ENCODE results near the gene NCKAP5. TPM values are rescaled to one million over a fixed set of nuclear protein-coding genes. Genes with fewer than 3 reads are reported as not detected.

NCKAP5 gene
- total RNA-seq, 1 donor from 2014 or later: 0.20 TPM

DNA sequence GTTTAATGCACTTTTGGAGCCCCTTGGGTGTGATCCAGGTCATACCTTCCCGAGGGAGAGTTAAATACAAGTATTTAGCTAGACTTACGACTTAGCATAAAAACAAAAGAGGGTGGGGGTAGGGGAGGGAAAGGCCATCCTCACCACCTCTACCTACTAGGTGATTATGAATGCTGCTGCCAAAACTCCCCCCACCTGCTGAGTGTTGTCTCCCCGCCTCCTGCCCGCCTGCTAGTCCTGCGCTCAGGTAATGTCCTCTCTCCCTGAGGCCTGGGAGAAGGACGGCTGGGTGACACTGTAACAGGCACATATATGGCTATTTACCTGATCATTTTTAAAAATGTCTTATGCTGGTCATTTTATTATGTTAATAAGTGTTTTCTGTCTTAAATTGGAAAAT is 3.0 kb upstream of the NCKAP5 start:
- Mint-ChIP-seq H3K9me3 (ENCODE audit: unreplicated experiment) (no peaks in the 10 kb centered on the region), H3K36me3 (ENCODE audit: unreplicated experiment) (no peaks in the 10 kb centered on the region), H3K27ac (ENCODE audit: unreplicated experiment) (no peak overlapping the region), H3K4me3 (ENCODE audit: unreplicated experiment) (no peak overlapping the region), H3K27me3 (ENCODE audit: unreplicated experiment) (peaks cover 4% of the 10 kb centered on the region), H3K4me1 (ENCODE audit: low read depth, unreplicated experiment) (peaks cover 12% of the 10 kb centered on the region)
- TF ChIP-seq, protein P1, sequence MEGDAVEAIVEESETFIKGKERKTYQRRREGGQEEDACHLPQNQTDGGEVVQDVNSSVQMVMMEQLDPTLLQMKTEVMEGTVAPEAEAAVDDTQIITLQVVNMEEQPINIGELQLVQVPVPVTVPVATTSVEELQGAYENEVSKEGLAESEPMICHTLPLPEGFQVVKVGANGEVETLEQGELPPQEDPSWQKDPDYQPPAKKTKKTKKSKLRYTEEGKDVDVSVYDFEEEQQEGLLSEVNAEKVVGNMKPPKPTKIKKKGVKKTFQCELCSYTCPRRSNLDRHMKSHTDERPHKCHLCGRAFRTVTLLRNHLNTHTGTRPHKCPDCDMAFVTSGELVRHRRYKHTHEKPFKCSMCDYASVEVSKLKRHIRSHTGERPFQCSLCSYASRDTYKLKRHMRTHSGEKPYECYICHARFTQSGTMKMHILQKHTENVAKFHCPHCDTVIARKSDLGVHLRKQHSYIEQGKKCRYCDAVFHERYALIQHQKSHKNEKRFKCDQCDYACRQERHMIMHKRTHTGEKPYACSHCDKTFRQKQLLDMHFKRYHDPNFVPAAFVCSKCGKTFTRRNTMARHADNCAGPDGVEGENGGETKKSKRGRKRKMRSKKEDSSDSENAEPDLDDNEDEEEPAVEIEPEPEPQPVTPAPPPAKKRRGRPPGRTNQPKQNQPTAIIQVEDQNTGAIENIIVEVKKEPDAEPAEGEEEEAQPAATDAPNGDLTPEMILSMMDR (IDR thresholded peaks at IDR 0.05; ENCODE audit: partially characterized antibody, unreplicated experiment): no peak
- DNase-seq: no peak

GRCh38 chr2:133570542-133570941 is 2.3 kb upstream of the NCKAP5 start:
- no peak overlapping the region for H3K4me3 Mint-ChIP-seq (ENCODE audit: unreplicated experiment)
- H3K27me3 Mint-ChIP-seq (ENCODE audit: unreplicated experiment): peaks cover 8% of the 10 kb centered on the region
- peak; percentile 29 for DNase-seq
- no peaks in the 10 kb centered on the region for H3K36me3 Mint-ChIP-seq (ENCODE audit: unreplicated experiment)
- no peak overlapping the region for H3K27ac Mint-ChIP-seq (ENCODE audit: unreplicated experiment)
- TF ChIP-seq, protein P1 (IDR thresholded peaks at IDR 0.05; ENCODE audit: partially characterized antibody, unreplicated experiment): no peak
- peaks cover 12% of the 10 kb centered on the region for H3K4me1 Mint-ChIP-seq (ENCODE audit: low read depth, unreplicated experiment)
- H3K9me3 Mint-ChIP-seq (ENCODE audit: unreplicated experiment): no peaks in the 10 kb centered on the region

DNA sequence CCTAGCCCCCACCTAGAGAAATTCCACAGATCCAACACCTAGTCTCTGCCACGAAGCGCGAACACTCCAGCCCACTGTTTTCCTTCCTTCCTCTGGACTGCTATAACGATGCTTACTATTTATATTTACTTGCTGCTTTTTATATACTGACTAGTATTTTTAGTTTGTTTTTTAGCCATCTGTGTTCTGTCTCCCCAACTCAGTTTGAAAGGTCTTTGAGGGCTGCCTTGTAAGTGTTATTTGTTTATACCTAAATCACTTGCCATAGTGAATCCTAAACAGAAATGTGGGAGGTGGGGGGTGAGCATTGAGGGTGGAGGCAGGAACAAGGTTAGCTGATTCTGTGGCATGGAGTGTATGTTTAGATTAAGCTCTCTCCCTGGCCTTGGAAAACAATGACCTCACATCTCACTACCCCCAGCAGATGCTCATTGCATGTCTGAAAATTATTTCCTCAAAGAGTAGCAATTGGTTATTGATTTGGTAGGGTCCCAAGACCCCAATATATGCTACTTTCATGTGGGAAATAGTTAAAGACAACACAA is 1.1 kb upstream of the NCKAP5 start:
- Mint-ChIP-seq H3K4me3 (ENCODE audit: unreplicated experiment) (no peak overlapping the region), H3K27ac (ENCODE audit: unreplicated experiment) (no peak overlapping the region), H3K36me3 (ENCODE audit: unreplicated experiment) (no peaks in the 10 kb centered on the region), H3K9me3 (ENCODE audit: unreplicated experiment) (no peaks in the 10 kb centered on the region), H3K4me1 (ENCODE audit: low read depth, unreplicated experiment) (peaks cover 12% of the 10 kb centered on the region), H3K27me3 (ENCODE audit: unreplicated experiment) (peaks cover 8% of the 10 kb centered on the region)
- DNase-seq: no peak
- TF ChIP-seq, protein P1 (IDR thresholded peaks at IDR 0.05; ENCODE audit: partially characterized antibody, unreplicated experiment): no peak

GRCh38 chr2:133568598-133568997 is 335 bp upstream of the NCKAP5 start:
- Mint-ChIP-seq H3K27ac (ENCODE audit: unreplicated experiment) (no peak overlapping the region), H3K27me3 (ENCODE audit: unreplicated experiment) (peaks cover 8% of the 10 kb centered on the region), H3K36me3 (ENCODE audit: unreplicated experiment) (no peaks in the 10 kb centered on the region), H3K9me3 (ENCODE audit: unreplicated experiment) (no peaks in the 10 kb centered on the region), H3K4me3 (ENCODE audit: unreplicated experiment) (no peak overlapping the region), H3K4me1 (ENCODE audit: low read depth, unreplicated experiment) (peaks cover 8% of the 10 kb centered on the region)
- TF ChIP-seq, protein P1 (IDR thresholded peaks at IDR 0.05; ENCODE audit: partially characterized antibody, unreplicated experiment): no peak
- DNase-seq: no peak

- Mint-ChIP-seq H3K4me1 (ENCODE audit: low read depth, unreplicated experiment) (peaks cover 7% of the 10 kb centered on the region), H3K27me3 (ENCODE audit: unreplicated experiment) (peaks cover 4% of the 10 kb centered on the region), H3K36me3 (ENCODE audit: unreplicated experiment) (no peaks in the 10 kb centered on the region), H3K9me3 (ENCODE audit: unreplicated experiment) (no peaks in the 10 kb centered on the region), H3K27ac (ENCODE audit: unreplicated experiment) (no peak overlapping the region), H3K4me3 (ENCODE audit: unreplicated experiment) (no peak overlapping the region)
- no peak for DNase-seq
- TF ChIP-seq, protein P1 (IDR thresholded peaks at IDR 0.05; ENCODE audit: partially characterized antibody, unreplicated experiment): no peak
Observed at GRCh38 chr2:133562558-133562957, 5.7 kb downstream of the NCKAP5 start.
